ACC112 (cell line): ENCODE results near the gene METTL16.

Experiments
- H2AFZ ChIP-seq: fragments of 200-600 bp; sonication (generic); one replicate; pipeline ENCODE4 v1.6.0; 2017; ENCODE audit warnings: antibody characterized with exemption, low read length; ENCODE audit not compliant: unreplicated experiment
- H3K27ac ChIP-seq: fragments of 200-600 bp; sonication (generic); 2 replicates; pipeline ENCODE4 v1.5.1; 2014; ENCODE audit warnings: low read depth, mild to moderate bottlenecking, antibody characterized with exemption, low read length, moderate library complexity
- H3K27me3 ChIP-seq: fragments of 200-600 bp; sonication (generic); 2 replicates; pipeline ENCODE4 v1.6.1; 2014; ENCODE audit warnings: mild to moderate bottlenecking, antibody characterized with exemption, low read length, moderate library complexity, mixed read lengths; ENCODE audit not compliant: insufficient read depth
- H3K36me3 ChIP-seq: fragments of 200-600 bp; sonication (generic); 2 replicates; pipeline ENCODE4 v1.6.1; 2016; ENCODE audit warnings: mild to moderate bottlenecking, antibody characterized with exemption, low read length, moderate library complexity, mixed read lengths; ENCODE audit not compliant: insufficient read depth
- H3K4me1 ChIP-seq: fragments of 200-600 bp; sonication (generic); one replicate; pipeline ENCODE4 v1.6.1; 2016; ENCODE audit warnings: low read length, mixed read lengths; ENCODE audit not compliant: insufficient read depth, unreplicated experiment, control insufficient read depth
- H3K4me3 ChIP-seq: fragments of 200-600 bp; sonication (generic); 2 replicates; pipeline ENCODE4 v1.5.1; 2014; ENCODE audit warnings: mild to moderate bottlenecking, low read depth, low read length
- H3K79me2 ChIP-seq: fragments of 200-600 bp; sonication (generic); one replicate; pipeline ENCODE4 v1.6.0; 2016; ENCODE audit warnings: low read length; ENCODE audit not compliant: control insufficient read depth, unreplicated experiment, insufficient read depth

The METTL16 gene

GRCh38 chr17:2370211-2370589 is 141.5 kb downstream of the METTL16 start:
- no peaks in the 10 kb centered on the region for H3K27me3 ChIP-seq
- H3K79me2 ChIP-seq: no peaks in the 10 kb centered on the region
- no peak overlapping the region for H3K4me3 ChIP-seq
- H3K36me3 ChIP-seq: no peaks in the 10 kb centered on the region
- H3K4me1 ChIP-seq: no peaks in the 10 kb centered on the region
- no peak overlapping the region for H2AFZ ChIP-seq
- no peak overlapping the region for H3K27ac ChIP-seq

DNA sequence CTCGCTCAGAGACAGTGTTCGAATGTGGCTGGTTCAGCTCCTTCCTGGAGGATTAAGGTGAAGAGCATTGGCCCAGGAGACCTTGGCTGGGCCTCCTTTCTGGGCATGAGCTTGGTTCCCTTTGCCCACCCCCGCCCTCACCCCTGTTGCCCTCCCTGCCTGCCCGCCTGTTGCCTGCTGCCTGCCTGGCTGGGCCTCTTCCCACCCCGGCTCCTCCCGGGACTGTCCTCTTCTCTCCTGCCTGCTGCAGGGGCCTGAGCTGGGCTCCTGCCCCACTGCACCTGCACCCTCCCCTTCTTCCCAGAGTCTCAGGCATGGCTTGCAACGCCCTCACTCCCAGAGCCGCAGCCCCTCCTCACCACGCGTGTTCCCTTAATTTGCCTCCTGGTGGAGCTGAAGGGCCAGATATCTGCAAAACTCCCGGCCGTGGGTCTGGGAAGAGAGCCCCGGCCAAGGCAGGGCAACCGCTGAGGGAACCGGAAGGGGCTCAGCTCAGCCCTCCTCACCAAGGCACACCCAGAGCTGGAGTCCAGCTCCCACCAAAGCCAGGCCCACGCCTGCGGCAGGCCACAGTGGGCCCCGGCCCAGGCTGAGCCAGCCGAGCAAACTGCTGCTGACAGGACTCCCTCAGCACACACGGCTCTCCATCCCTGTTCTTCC is 142.0 kb downstream of the METTL16 start:
- no peaks in the 10 kb centered on the region for H3K27me3 ChIP-seq
- no peak overlapping the region for H3K4me3 ChIP-seq
- H3K27ac ChIP-seq: no peak overlapping the region
- H3K79me2 ChIP-seq: no peaks in the 10 kb centered on the region
- no peaks in the 10 kb centered on the region for H3K4me1 ChIP-seq
- H3K36me3 ChIP-seq: no peaks in the 10 kb centered on the region
- H2AFZ ChIP-seq: no peak overlapping the region

DNA sequence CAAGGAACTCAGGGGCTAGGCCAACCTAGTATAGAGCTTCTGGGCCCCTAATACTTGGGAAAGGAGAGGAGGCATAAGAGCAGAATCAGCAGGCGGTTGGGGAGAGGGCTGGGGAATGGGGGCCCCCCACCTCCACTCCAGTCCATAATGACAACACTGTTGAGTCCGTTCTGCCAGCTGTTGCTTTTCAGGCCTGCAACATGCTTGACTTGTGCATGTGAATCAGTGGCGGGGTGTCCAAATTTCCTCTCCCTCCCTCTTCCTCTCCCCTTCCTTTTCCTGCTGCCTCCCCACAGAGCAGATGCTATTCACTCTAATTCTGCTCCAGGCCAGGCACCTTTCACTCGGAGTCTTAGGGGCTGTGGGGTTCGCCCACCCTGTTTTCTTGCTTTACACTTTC is 142.6 kb downstream of the METTL16 start:
- no peaks in the 10 kb centered on the region for H3K36me3 ChIP-seq
- no peaks in the 10 kb centered on the region for H3K4me1 ChIP-seq
- no peaks in the 10 kb centered on the region for H3K27me3 ChIP-seq
- no peak overlapping the region for H3K27ac ChIP-seq
- H3K4me3 ChIP-seq: no peak overlapping the region
- H3K79me2 ChIP-seq: no peaks in the 10 kb centered on the region
- H2AFZ ChIP-seq: no peak overlapping the region

GRCh38 chr17:2368359-2368758 is 143.3 kb downstream of the METTL16 start:
- no peak overlapping the region for H2AFZ ChIP-seq
- H3K4me1 ChIP-seq: no peaks in the 10 kb centered on the region
- no peaks in the 10 kb centered on the region for H3K36me3 ChIP-seq
- no peaks in the 10 kb centered on the region for H3K27me3 ChIP-seq
- H3K27ac ChIP-seq: no peak overlapping the region
- H3K79me2 ChIP-seq: no peaks in the 10 kb centered on the region
- H3K4me3 ChIP-seq: no peak overlapping the region

DNA sequence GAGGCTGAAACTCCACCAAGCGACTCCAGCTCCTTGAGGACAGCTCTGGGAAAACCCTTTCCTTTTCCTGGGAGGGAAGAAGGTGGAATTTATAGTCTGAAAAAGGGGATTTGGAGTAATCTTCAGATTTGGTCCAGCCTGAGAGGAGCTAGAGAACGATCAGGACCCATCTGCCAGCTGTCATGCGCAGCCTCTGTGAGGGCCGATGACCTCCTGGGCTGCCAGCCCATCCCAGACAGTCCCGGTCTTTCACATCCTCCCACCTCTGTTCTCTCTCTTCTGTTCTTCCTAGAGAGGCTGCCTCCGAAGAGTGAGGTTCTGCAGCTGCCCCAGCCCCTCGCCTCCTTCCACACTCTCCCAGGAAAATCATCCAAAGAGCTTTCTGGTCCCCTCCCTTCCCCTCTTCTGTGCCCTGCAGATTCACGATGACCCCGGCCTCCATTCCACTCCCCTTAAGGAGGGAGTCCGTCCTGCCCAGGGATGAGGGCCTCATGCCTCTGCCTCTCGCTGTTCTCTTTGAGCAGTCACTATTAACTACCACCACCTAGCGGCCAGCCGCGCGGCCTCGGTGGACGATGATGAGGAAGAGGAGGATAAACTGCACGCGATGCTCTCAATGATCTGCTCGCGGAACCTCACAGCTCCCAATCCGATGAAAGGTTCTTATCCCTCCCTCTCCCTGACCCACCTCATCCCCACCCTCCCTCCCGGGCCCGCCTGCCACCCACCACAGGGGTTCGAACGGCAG is 144.8 kb downstream of the METTL16 start:
- no peaks in the 10 kb centered on the region for H3K36me3 ChIP-seq
- no peaks in the 10 kb centered on the region for H3K4me1 ChIP-seq
- no peaks in the 10 kb centered on the region for H3K27me3 ChIP-seq
- no peak overlapping the region for H2AFZ ChIP-seq
- H3K4me3 ChIP-seq: no peak overlapping the region
- no peak overlapping the region for H3K27ac ChIP-seq
- no peaks in the 10 kb centered on the region for H3K79me2 ChIP-seq
